C4-2B (cell line): ENCODE measurements around the gene SNAP25.

Source experiments
- CTCF ChIP-seq: fragments of 450-650 bp; conservative IDR thresholded peaks from 2 replicates; pipeline ENCODE4 v1.5.1; 2017; ENCODE audit warnings: mild to moderate bottlenecking
- ZFX ChIP-seq: fragments of 450-650 bp; IDR thresholded peaks from 2 replicates; pipeline ENCODE4 v1.6.1; 2017

- TF ChIP-seq CTCF (no peak), ZFX (no peak)
Measured at GRCh38 chr20:10172998-10173655, 45.5 kb upstream of the SNAP25 start.
